A673 (cell line): ENCODE measurements around the gene STPG3.

ENCODE experiments used
- EZH2 ChIP-seq: fragments of 200-600 bp; sonication (generic); IDR thresholded peaks from 2 replicates; pipeline ENCODE4 v1.6.1; 2017; ENCODE audit warnings: borderline replicate concordance, low read depth, mild to moderate bottlenecking, mixed read lengths, antibody characterized with exemption, low read length; ENCODE audit not compliant: poor library complexity, severe bottlenecking
- TF ChIP-seq, protein P1 (sequence below): fragments of 300-800, 200-600 bp; sonication (generic); conservative IDR thresholded peaks from 2 replicates; pipeline ENCODE4 v1.5.1; 2017; ENCODE audit warnings: low read depth, mild to moderate bottlenecking, antibody characterized with exemption, low read length, moderate library complexity, mixed read lengths

DNA sequence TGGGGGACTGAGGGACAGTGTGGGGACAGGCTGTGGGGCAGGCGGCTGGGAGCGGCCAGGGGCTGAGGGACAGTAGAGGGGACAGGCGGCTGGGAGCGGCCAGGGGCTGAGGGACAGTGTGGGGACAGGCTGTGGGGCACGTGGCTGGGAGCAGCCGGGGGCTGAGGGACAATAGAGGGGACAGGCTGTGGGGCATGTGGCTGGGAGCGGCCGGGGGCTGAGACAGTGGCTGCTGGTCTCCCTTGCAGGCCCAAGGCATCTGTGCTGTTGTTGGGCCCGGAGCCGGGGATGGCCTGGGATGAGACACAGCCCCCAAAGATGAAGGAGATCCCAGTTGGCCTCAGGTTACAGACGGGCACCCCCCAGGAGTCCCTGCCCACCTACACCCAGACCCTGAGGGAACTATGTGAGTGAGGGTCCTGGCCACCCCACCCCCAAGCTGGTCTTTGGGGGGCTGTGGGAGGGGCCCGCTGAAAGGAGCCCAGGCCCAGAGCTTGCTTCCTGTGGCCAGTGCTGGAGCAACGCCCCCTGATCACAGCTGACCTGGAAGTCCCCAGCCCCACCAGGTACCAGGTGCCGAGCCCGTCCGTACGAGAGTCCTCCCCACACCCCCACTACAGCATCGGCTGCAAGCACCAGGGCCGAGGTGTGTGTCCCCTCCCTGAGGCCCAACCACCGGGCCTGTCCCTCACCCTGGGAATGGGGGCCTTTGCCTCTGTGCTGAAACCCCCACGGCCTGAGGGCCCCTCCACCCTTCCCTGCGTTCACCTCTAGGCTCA is 593 bp downstream of the STPG3 start:
- TF ChIP-seq, protein P1, sequence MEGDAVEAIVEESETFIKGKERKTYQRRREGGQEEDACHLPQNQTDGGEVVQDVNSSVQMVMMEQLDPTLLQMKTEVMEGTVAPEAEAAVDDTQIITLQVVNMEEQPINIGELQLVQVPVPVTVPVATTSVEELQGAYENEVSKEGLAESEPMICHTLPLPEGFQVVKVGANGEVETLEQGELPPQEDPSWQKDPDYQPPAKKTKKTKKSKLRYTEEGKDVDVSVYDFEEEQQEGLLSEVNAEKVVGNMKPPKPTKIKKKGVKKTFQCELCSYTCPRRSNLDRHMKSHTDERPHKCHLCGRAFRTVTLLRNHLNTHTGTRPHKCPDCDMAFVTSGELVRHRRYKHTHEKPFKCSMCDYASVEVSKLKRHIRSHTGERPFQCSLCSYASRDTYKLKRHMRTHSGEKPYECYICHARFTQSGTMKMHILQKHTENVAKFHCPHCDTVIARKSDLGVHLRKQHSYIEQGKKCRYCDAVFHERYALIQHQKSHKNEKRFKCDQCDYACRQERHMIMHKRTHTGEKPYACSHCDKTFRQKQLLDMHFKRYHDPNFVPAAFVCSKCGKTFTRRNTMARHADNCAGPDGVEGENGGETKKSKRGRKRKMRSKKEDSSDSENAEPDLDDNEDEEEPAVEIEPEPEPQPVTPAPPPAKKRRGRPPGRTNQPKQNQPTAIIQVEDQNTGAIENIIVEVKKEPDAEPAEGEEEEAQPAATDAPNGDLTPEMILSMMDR, result no peak
- no peak for TF ChIP-seq EZH2
